Measurements from ENCODE around the gene ZNF10.

The ZNF10 gene

GRCh38 chr12:133202493-133203343, 72.3 kb downstream of the ZNF10 start:
- peak; percentile 6 for DNase-seq

- peak; percentile 13 for DNase-seq
These were observed 73.2 kb downstream of the ZNF10 start for GRCh38 chr12:133203344-133204263.

GRCh38 chr12:133204264-133204603, 73.8 kb downstream of the ZNF10 start:
- DNase-seq: no peak

DNA sequence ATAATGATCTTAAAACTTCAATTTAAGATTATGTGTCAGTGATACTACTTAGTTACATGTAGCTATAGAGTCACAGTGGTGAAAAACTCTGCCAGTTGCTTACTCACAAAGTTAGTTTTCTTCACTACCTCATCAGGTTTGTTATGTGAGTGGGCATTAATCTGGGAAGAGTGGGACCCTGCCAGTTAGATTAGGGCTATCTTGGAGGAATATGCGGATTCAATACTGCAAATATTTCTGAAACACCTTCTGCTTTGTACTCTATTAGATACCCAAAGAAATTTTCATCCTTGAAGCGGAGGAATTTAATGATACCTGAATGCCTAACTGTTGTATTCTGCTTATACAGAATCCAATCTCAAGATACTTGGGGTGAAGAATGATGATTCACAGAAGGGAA, 76.0 kb downstream of the ZNF10 start:
- DNase-seq: no peak

All from fibroblast of skin of right biceps (primary cell).